Neural cell (in vitro differentiated cells): ENCODE results near the gene RAB9A.

Experiments
- CTCF ChIP-seq: fragments of 450-650 bp; IDR thresholded peaks from 2 replicates; pipeline ENCODE4 v1.5.1; 2014; ENCODE audit warnings: antibody characterized with exemption, mild to moderate bottlenecking, moderate library complexity; ENCODE audit not compliant: poor library complexity, severe bottlenecking
- EP300 ChIP-seq: fragments of 450-650 bp; conservative IDR thresholded peaks from 2 replicates; pipeline ENCODE4 v1.6.1; 2014; ENCODE audit warnings: antibody characterized with exemption, mild to moderate bottlenecking, moderate library complexity; ENCODE audit not compliant: poor library complexity, severe bottlenecking
- EZH2 ChIP-seq: fragments of 200-600, 300-800 bp; shearing (Covaris generic), sonication (generic); IDR thresholded peaks from 2 replicates; pipeline ENCODE4 v1.6.1; 2014; ENCODE audit warnings: antibody characterized with exemption, low read length, borderline replicate concordance, mild to moderate bottlenecking; ENCODE audit not compliant: insufficient read depth, poor library complexity, severe bottlenecking
- MXI1 ChIP-seq: fragments of 450-650 bp; conservative IDR thresholded peaks from 2 replicates; pipeline ENCODE4 v1.6.1; 2014; ENCODE audit warnings: antibody characterized with exemption, mild to moderate bottlenecking; ENCODE audit not compliant: poor library complexity, severe bottlenecking
- POLR2AphosphoS5 ChIP-seq: IDR thresholded peaks from 2 replicates; pipeline ENCODE4 v1.6.1; 2012
- REST ChIP-seq: IDR thresholded peaks from 2 replicates; pipeline ENCODE4 v1.6.1; 2012; ENCODE audit warnings: borderline replicate concordance
- SMC3 ChIP-seq: fragments of 450-650 bp; conservative IDR thresholded peaks from 2 replicates; pipeline ENCODE4 v1.6.1; 2014; ENCODE audit warnings: antibody characterized with exemption, mild to moderate bottlenecking, moderate library complexity; ENCODE audit not compliant: poor library complexity
- TAF1 ChIP-seq: IDR thresholded peaks from 2 replicates; pipeline ENCODE4 v1.6.1; 2012; ENCODE audit warnings: low read depth

- no peak for TF ChIP-seq CTCF
- no peak for TF ChIP-seq EZH2
- no peak for TF ChIP-seq POLR2AphosphoS5
- no peak for TF ChIP-seq TAF1
- no peak for TF ChIP-seq MXI1
- TF ChIP-seq EP300, result no peak
- no peak for TF ChIP-seq SMC3
- no peak for TF ChIP-seq REST
Observed at GRCh38 chrX:13691841-13692371, 3.0 kb downstream of the RAB9A start.
